ENCODE data around the gene PDE4B.
A peak's percentile ranks its signal among the peaks of the same experiment; 100 is the strongest.

Gene PDE4B

DNA sequence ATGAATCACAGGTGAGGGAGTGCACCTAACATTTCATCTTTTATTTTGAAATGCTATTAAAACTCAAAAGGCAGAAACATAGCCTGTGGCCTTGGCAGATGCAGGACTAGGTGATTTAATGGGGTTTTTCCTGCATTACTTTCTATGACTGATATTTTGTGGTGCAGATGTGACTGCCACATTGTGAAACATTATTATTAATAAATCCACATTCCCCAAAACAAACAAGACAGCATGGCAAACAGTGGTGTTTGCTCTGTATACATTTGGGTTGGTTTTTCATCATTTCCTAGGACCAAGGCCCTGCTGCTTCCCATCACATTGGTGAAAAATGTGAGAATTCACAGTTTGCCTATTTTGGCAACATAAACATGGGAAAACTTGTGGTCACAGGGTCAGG, 493.6 kb downstream of the PDE4B start:
- DNase-seq (ENCODE audit: low spot score): no peak

DNA sequence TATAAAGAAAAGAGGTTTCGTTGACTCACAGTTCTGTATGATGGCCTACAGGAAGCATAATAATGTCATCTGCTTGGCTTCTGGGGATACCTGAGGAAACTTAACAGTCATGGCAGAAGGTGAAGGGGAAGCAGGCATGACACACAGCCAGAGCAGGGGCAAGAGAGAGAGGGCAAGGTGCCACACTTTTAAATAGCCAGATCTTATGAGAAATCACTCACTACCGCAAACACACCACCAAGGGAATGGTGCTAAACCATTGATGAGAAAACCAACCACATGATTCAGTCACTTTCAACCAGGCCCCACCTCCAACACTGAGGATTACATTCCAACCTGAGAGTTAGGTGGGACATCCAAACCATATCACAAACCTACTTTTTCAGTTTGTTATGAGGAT, 495.4 kb downstream of the PDE4B start:
- no peak for DNase-seq (ENCODE audit: low spot score)

- no peak for DNase-seq (ENCODE audit: low spot score)
Measured at GRCh38 chr1:66290761-66291530, 498.3 kb downstream of the PDE4B start.

DNA sequence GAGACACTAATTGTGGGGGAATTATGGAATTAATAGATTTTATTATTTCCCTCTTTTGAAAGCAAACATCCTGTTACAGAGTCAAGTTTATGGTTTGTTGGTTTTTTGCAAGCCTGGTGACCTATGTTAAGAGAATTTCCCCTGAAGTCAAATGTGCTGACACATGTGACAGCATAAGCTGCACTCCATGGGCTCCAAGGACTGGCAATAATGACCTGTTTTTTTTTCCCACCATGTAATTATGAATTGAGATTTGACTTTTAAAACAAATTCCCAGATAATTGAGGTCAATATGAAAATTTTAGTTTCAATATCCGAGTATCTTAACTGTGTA, 498.8 kb downstream of the PDE4B start:
- DNase-seq (ENCODE audit: low spot score): no peak

DNA sequence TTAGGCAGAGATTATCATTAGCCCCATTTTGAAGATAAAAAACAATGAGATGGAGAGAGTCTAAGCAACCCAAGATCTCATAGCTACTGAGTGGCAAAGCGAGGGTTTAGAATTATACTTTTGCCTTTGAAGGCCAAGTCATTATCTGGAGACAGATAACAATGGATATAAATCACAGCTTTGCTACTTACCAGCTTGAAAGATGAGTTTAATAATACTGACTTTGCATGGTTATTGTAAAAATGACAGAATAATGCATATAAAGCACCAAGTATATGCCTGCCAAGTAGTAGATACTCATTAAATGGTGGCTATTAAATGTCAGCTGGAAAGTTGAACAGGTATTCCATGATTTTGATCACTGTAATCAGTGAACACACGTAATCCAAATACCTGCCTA, 499.6 kb downstream of the PDE4B start:
- no peak for DNase-seq (ENCODE audit: low spot score)

DNA sequence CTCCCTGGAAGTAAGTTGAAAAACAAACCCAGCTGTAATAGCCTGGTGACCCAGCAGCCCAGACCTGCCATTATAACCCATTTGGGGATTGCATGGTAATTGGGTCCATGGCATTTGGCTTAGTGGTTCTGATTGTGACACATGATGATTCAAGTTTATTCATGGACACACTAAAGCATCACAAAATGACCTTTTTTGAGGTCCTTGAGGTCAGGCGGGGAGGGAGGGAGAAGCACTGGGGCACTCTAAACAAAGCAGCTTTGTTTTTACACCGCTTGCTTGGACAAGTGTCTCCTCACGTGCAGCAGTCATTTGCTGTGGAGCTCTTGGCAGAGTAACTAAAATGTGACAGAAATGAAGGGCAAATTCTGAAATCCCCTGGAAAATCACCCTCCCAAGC, 500.2 kb downstream of the PDE4B start:
- DNase-seq (ENCODE audit: low spot score): no peak

DNA sequence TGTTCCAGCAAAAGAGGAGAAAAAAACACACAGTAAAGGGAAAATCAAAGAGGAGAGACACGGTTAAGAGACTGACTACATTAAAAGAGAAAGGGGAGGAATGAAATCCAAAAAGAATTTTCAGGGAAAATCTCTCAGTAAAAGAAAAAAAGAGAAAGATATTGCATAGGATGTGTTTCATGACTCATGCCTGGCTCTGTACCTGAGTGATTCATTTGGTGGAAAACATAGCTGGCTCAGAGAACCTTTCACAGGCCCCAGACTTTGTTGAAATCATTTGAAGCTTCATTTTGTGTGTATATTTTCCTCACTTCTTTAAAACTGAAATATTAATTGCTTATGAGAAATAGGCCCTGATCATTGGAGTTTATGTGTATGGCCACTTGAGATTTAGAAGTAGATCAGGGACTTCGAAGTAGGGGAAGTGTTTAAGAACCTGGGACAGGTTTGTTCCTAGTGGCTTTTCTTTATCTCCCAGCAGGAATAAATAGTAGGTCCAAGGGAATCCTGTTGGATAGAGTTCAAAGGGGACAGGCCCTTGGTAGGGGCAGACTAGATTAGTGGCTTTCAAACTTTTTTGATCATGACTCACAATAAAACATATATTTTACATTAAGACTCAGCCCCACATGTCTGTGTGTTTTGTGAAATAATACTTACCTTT, 502.1 kb downstream of the PDE4B start:
- DNase-seq (ENCODE audit: low spot score): peak; percentile 79

- no peak for DNase-seq (ENCODE audit: low spot score)
Measured at GRCh38 chr1:66295803-66296202, 503.1 kb downstream of the PDE4B start.

DNA sequence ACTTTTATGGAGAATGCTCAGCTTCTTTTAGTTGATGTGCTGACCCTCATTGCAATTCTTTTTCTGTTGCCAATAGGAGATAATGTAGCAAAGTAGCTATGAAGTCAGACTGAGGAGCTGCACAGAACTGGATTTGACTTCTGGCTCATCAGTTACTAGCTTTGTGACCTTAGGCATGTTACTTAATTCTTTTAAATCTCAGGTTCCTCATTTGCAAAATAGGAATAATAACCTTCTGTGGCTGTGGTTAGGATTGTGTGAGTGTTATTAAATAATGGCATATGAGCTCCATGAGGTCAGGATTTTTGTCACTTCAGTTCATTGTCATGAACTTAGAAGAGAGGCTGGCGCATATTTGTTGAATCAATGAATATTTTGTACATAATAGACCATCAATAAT, 503.7 kb downstream of the PDE4B start:
- DNase-seq (ENCODE audit: low spot score): no peak

DNA sequence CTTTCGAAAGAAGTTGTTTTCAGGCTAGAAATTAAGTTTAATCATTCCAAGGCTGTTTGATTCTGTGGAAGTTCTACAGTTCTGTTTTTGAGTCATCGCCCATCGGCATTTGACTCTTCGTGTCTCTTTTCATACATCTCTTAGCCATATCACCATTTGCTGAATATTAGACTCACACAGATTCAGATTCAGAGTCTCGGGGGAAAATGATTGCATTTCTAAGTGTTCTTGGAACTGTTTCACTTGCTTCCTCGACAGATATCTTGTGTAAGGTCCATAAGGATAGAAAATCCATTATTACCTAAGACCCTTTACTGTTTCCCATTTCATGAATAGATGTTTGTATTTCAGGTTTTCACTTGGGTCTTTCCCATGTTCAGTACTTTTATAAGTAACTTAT, 504.3 kb downstream of the PDE4B start:
- DNase-seq (ENCODE audit: low spot score): no peak

GRCh38 chr1:66298464-66298863, 505.8 kb downstream of the PDE4B start:
- peak; percentile 46 for DNase-seq (ENCODE audit: low spot score)

GRCh38 chr1:66300280-66300971, 507.7 kb downstream of the PDE4B start:
- no peak for DNase-seq (ENCODE audit: low spot score)

DNA sequence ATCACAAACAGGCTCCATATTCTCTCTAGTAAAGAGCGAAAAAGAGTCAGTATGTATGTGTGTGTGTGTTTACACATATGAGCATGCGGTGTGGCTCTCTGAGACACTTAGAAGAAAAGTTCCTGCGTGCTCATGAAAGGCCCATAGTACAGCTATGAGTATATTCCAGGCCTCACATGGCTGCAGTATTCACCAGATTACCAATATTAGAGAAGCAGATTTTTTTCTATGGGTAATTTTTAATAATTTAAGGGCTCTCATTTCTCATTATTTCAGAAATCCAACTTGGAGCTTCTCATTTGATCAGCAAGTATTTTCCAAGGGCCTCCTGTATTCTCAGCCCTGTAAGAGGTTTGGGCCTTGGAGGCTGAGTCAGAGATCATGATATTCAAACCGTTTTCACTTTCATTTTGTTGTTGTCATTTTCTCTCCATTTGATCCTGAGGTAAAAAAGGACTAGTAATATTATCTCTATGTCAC, 508.3 kb downstream of the PDE4B start:
- peak; percentile 49 for DNase-seq (ENCODE audit: low spot score)

GRCh38 chr1:66302184-66302742, 509.6 kb downstream of the PDE4B start:
- DNase-seq (ENCODE audit: low spot score): no peak

DNA sequence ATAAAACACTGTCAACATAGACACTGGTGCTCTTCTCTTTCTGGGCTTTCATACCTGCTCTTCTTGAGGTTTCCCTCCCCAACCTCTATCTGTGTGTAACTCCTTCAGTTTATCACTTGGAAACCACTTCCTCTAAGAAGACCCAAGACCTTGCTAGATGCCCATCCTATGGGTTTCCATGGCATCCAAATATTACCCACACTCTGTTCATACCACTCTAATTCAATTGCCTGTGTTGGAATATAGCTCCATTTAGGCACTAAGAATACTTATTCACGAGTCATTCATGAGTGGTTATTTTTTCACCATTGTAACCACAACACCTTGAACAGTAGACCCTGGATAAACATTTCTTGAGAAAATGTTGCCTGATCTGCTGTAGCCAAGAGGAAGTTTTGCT, 510.1 kb downstream of the PDE4B start:
- DNase-seq (ENCODE audit: low spot score): no peak

DNA sequence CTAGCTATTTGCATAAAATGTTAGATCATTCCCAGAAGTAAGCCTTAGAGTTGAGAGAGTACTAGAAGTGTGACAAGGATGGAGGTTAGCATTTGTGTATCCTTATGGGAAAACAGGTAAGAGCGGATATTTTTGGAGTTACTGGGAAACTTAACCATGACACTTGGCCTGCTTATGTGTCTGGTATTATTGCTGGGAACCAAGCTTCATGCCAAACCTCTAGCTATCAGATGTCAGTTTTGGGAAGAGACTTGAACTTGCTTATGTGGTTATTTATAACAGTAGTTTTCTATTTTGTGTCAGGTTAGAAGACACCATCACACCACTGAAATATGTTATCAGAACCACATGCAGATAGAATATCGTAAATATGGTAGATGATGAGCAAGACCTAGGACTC, 511.0 kb downstream of the PDE4B start:
- no peak for DNase-seq (ENCODE audit: low spot score)

DNA sequence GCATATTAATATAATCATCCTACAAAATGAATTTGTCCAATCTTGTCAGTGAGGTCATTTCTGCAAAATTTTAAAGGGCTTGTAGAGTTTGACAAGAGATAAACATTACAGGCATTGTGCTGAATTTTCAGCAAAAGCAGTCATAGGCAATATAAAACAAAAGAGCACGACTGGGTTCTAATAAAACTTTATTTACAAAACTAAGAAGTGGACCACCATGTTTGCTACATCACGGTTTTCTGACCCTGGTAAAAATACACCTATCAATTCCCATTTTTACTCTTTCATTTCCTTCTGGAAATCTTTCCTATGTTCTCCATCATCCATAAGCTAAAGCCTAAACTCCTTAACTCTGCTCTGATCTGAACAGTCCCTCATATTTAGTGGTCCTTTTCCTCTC, 511.4 kb downstream of the PDE4B start:
- DNase-seq (ENCODE audit: low spot score): no peak

DNA sequence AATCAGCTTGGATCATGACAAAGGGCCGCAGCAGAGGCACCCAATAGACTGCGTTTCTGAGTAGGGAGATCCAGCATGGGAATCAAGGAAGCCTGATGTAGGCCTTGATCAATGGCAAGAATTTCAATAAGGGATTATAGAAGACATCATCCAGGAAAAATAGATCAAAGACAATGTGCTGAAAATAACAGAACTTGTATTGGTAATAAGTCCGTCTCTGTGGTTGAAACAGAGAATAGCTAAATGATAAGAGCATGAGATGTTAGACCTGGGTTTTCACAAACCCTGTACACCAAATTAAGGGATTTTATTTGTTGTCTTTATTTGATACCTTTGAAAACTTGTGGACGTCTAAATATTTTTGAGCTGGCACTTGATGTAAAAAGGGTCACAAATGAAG, 513.2 kb downstream of the PDE4B start:
- no peak for DNase-seq (ENCODE audit: low spot score)

DNA sequence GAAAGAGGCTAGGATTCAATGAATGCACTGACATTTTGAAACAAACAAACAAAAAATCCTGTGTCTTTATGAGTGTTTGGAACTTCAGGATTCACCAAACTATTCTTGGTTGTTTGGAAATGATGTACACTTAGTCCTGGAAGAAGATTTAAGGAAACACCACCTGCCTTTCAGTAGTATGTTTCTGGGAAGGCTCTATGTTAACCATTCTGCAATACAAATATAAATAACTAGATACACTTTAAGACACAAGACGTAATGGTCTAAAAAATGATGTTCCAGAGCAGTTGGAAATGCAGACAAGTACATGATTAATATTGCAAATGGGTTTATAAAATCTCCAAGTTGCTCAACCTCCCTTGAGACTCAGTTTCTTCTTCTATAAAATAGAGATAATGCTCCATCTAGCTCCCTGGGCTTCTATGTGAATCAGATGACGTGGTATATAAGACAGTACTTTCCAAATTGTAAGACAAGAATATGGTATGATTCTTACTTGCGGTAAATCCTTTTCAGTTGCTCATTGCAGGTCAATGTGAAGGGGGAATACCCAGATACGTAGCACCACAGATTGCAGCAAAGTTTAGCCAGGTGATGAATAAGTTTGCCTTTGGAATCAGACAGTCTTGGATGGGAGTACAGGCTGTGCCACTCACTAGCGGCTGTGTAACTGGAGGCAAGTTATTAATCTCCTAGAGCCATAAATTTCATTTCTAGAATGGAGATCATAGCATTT, 516.5 kb downstream of the PDE4B start:
- DNase-seq (ENCODE audit: low spot score): no peak

DNA sequence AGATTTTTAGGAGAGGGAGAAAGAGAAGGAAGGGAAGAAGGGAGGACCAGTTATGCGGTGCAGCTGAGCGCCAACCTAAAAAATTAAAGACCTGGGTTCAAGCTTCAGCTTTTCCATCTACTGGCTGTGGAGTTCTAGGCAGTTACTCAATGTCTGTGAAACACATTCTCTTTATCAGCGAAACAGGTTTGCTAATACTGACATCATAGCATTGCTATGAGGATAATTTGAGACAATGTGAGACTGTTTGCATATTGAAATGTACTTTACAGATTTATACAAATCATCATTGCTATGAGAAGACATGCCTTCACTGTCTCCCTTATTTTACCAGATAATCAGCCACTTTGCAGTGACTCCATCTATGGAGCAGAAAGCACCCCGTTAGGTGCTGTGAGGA, 518.4 kb downstream of the PDE4B start:
- no peak for DNase-seq (ENCODE audit: low spot score)

DNA sequence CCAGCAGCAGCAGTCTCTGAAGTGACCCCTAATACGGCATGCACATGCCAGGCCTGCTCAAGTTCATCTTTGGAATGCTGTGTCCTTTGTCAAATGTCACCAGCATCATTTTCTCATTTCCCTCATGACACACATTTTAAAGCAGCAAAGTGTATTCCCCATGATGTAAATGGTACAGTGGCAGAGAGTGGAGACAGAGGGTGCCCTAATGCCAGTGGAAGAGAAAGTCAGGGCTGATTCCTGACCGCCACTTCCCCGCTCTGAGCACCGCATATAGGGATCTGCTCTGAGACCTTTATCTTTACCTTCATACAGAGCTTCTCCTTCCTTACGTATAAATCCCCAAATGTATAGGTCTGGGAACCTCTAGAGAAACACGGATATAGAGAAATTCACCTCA, 518.9 kb downstream of the PDE4B start:
- DNase-seq (ENCODE audit: low spot score): no peak

DNA sequence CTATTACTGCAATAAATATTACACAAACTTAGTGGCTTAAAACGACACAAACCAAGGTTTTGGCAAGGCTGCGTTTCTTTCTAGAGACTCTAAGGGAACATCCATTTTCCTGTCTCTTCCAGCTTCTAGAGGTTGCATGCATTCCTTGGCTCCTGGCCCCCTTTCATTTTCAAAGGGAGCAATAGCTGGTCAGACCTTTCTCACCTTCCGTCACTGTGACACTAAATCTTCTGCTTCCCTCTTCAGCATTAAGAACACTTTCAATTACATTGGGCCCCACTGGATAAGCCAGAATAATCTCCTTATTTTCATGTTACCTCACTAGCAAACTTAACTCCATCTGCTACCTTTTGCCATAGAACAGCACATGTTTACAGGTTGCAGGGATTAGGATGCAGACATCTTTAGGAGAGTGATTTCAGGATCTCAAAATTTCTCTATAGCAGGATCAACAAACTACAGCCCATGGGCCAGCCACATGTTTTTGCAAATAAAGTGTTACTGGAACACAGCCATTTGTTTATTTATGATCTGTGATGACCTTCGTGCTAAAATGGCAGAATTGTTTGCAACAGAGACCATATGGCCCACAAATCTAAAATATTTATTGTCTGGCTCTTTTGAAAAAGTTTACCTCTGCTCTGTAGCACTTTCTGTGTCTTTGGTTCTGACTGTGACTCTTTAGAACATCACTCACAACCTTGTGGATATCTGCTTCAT, 519.7 kb downstream of the PDE4B start:
- DNase-seq (ENCODE audit: low spot score): no peak
